Retina (tissue), 1 donor: ENCODE measurements around the gene MKRN3.
"Not testable (repeated sequence)": the region's sequence is repeated elsewhere in the genome, so short reads cannot be mapped to it uniquely, and the experiment has no call there.

Source experiments
- DNase-seq: peaks from one replicate; pipeline ENCODE4 v3.0.0-alpha.2; 2016

Gene MKRN3

GRCh38 chr15:23594252-23594770 is 28.8 kb downstream of the MKRN3 start:
- no peak for DNase-seq

- no peak for DNase-seq
Measured at GRCh38 chr15:23595368-23595767, 29.9 kb downstream of the MKRN3 start.

- DNase-seq = no peak
Measured at GRCh38 chr15:23596736-23597135, 31.3 kb downstream of the MKRN3 start.

GRCh38 chr15:23597278-23597677 is 31.8 kb downstream of the MKRN3 start:
- DNase-seq = not testable (repeated sequence)

- DNase-seq = no peak
Measured at GRCh38 chr15:23599053-23599452, 33.6 kb downstream of the MKRN3 start.

GRCh38 chr15:23602124-23602523 is 36.6 kb downstream of the MKRN3 start:
- DNase-seq = no peak

GRCh38 chr15:23606226-23606625 is 40.8 kb downstream of the MKRN3 start:
- no peak for DNase-seq

GRCh38 chr15:23616536-23616935 is 51.1 kb downstream of the MKRN3 start:
- DNase-seq = no peak
